Endodermal cell (in vitro differentiated cells): ENCODE data around the gene UBASH3A. TPM values are rescaled to one million over a fixed set of nuclear protein-coding genes. Genes with fewer than 3 reads are reported as not detected.

Experiments used
- DNase-seq: peaks from one replicate; pipeline ENCODE4 v3.0.0-alpha.2; 2017
- H3K27ac ChIP-seq: 2 replicates; pipeline ENCODE4 v1.5.1; 2013; ENCODE audit warnings: mild to moderate bottlenecking, low read depth, low read length, moderate library complexity
- H3K27me3 ChIP-seq: 2 replicates; pipeline ENCODE4 v1.6.1; 2013; ENCODE audit warnings: mild to moderate bottlenecking, low read length, moderate library complexity; ENCODE audit not compliant: insufficient read depth, control insufficient read depth, poor library complexity, severe bottlenecking
- H3K36me3 ChIP-seq: 2 replicates; pipeline ENCODE4 v1.7.0; 2013; ENCODE audit warnings: mild to moderate bottlenecking, low read length, moderate library complexity; ENCODE audit not compliant: control insufficient read depth, insufficient read depth
- H3K4me1 ChIP-seq: one replicate; pipeline ENCODE4 v1.7.0; 2013; ENCODE audit warnings: low read length; ENCODE audit not compliant: control insufficient read depth, insufficient read depth
- H3K4me3 ChIP-seq: 2 replicates; pipeline ENCODE4 v1.5.1; 2013; ENCODE audit warnings: mild to moderate bottlenecking, low read length, moderate library complexity
- H3K9ac ChIP-seq: 2 replicates; pipeline ENCODE4 v1.6.1; 2013; ENCODE audit warnings: mild to moderate bottlenecking, low read length, moderate library complexity; ENCODE audit not compliant: poor library complexity, severe bottlenecking; ENCODE audit errors: extremely low read depth
- H3K9me3 ChIP-seq: 2 replicates; pipeline ENCODE4 v1.6.1; 2013; ENCODE audit warnings: mild to moderate bottlenecking, low read length, moderate library complexity; ENCODE audit not compliant: control insufficient read depth
- H3K27ac Mint-ChIP-seq: 2 replicates; pipeline ENCODE4 v1.8.0; 2020; ENCODE audit warnings: mixed read lengths
- H3K27me3 Mint-ChIP-seq: 2 replicates; pipeline ENCODE4 v1.8.0; 2021; ENCODE audit warnings: mild to moderate bottlenecking, mixed read lengths; ENCODE audit not compliant: insufficient read depth
- H3K36me3 Mint-ChIP-seq: 2 replicates; pipeline ENCODE4 v1.8.0; 2020; ENCODE audit warnings: low read depth, mixed read lengths
- H3K4me1 Mint-ChIP-seq: 2 replicates; pipeline ENCODE4 v1.8.0; 2020; ENCODE audit warnings: mixed read lengths
- H3K4me3 Mint-ChIP-seq: 2 replicates; pipeline ENCODE4 v1.8.0; 2020; ENCODE audit warnings: mild to moderate bottlenecking, moderate library complexity, mixed read lengths
- H3K9me3 Mint-ChIP-seq: 2 replicates; pipeline ENCODE4 v1.8.0; 2020; ENCODE audit warnings: mild to moderate bottlenecking, mixed read lengths
- CTCF ChIP-seq: fragments of 200-600 bp; sonication (generic); conservative IDR thresholded peaks from 2 replicates; pipeline ENCODE4 v1.5.0; 2021; ENCODE audit warnings: antibody characterized with exemption, mild to moderate bottlenecking
- WGBS, 2 experiments: methylation state at CpG; one replicate each; pipeline versions ENCODE4 v1.1.5 to v1.1.7; 2013; ENCODE audit warnings: missing lambda C conversion rate in 2 of 2, mixed read lengths in 1 of 2; ENCODE audit not compliant: insufficient coverage in 1 of 2, insufficient read length in 1 of 2; 5-methylcytosine and 5-hydroxymethylcytosine counted together
- total RNA-seq, 2 donors: library from RNA; stranded (reverse); fragmentation: NEBNext Ultra II Directional in 1 of 2; extraction: Animal tissue kit (Norgen Biotek cat#: 25700) in 1 of 2; gene quantifications; 2 replicates in 1 of 2; 3 replicates in 1 of 2; pipeline ENCODE4 v1.2.1, GENCODE V29; 2021

UBASH3A gene
- total RNA-seq, 2 donors from 2014 or later, result not detected

GRCh38 chr21:42373908-42374455 lies 29.7 kb upstream of the UBASH3A start:
- Mint-ChIP-seq H3K27ac (no peak overlapping the region), H3K36me3 (no peaks in the 10 kb centered on the region), H3K4me1 (peaks cover 4% of the 10 kb centered on the region), H3K4me3 (no peak overlapping the region), H3K27me3 (peaks cover 4% of the 10 kb centered on the region), H3K9me3 (no peaks in the 10 kb centered on the region)
- Histone ChIP-seq H3K27me3 (no peaks in the 10 kb centered on the region), H3K9me3 (no peaks in the 10 kb centered on the region), H3K9ac (no peak overlapping the region), H3K27ac (no peak overlapping the region), H3K4me3 (no peak overlapping the region), H3K36me3 (no peaks in the 10 kb centered on the region), H3K4me1 (no peaks in the 10 kb centered on the region)
- DNase-seq, result no peak
- TF ChIP-seq CTCF, result no peak
- WGBS, 2 experiments, result 91 to 92% methylated on average over 11 to 16 of the region's 16 CpGs

- no peaks in the 10 kb centered on the region for H3K9me3 ChIP-seq
- H3K9ac ChIP-seq, result no peak overlapping the region
- no peaks in the 10 kb centered on the region for H3K36me3 Mint-ChIP-seq
- H3K9me3 Mint-ChIP-seq, result no peaks in the 10 kb centered on the region
- WGBS, 2 experiments, result 89 to 97% methylated on average over 7 of the region's 7 CpGs
- H3K27me3 ChIP-seq, result no peaks in the 10 kb centered on the region
- H3K27ac ChIP-seq, result no peak overlapping the region
- no peak for TF ChIP-seq CTCF
- H3K4me3 Mint-ChIP-seq, result no peak overlapping the region
- H3K27ac Mint-ChIP-seq, result no peak overlapping the region
- H3K4me1 ChIP-seq, result no peaks in the 10 kb centered on the region
- peaks cover 4% of the 10 kb centered on the region for H3K27me3 Mint-ChIP-seq
- no peaks in the 10 kb centered on the region for H3K36me3 ChIP-seq
- H3K4me1 Mint-ChIP-seq, result peaks cover 4% of the 10 kb centered on the region
- no peak for DNase-seq
- H3K4me3 ChIP-seq, result no peak overlapping the region
Observed at GRCh38 chr21:42374457-42374856, 29.2 kb upstream of the UBASH3A start.

GRCh38 chr21:42374864-42375499 lies 28.7 kb upstream of the UBASH3A start:
- Mint-ChIP-seq H3K4me1 (peaks cover 4% of the 10 kb centered on the region), H3K27ac (no peak overlapping the region), H3K27me3 (peaks cover 4% of the 10 kb centered on the region), H3K4me3 (no peak overlapping the region), H3K36me3 (no peaks in the 10 kb centered on the region), H3K9me3 (no peaks in the 10 kb centered on the region)
- H3K27me3 ChIP-seq, result no peaks in the 10 kb centered on the region
- peak; percentile 67 for DNase-seq
- no peak for TF ChIP-seq CTCF
- no peaks in the 10 kb centered on the region for H3K36me3 ChIP-seq
- H3K4me3 ChIP-seq, result no peak overlapping the region
- no peak overlapping the region for H3K27ac ChIP-seq
- H3K4me1 ChIP-seq, result no peaks in the 10 kb centered on the region
- WGBS, 2 experiments, result 53 to 62% methylated on average over 10 to 21 of the region's 23 CpGs
- H3K9ac ChIP-seq, result no peak overlapping the region
- H3K9me3 ChIP-seq, result no peaks in the 10 kb centered on the region
